H9 (cell line): ENCODE results near the gene CACNA1F. TPM values are rescaled to one million over a fixed set of nuclear protein-coding genes. Genes with fewer than 3 reads are reported as not detected.

Experiments
- DNase-seq: peaks from one replicate; pipeline ENCODE4 v3.0.0-alpha.2; 2017
- H2AFZ ChIP-seq: one replicate; pipeline ENCODE4 v1.6.1; 2013; ENCODE audit warnings: mild to moderate bottlenecking, low read length, control low read depth, moderate library complexity
- H2AK5ac ChIP-seq: 2 replicates; pipeline ENCODE4 v1.6.1; 2013; ENCODE audit warnings: low read length, control low read depth, mixed read lengths; ENCODE audit not compliant: insufficient read length
- H2BK120ac ChIP-seq: one replicate; pipeline ENCODE4 v1.6.1; 2013; ENCODE audit warnings: low read depth, mild to moderate bottlenecking, low read length, control low read depth, inconsistent platforms; ENCODE audit not compliant: poor library complexity, severe bottlenecking
- H2BK12ac ChIP-seq: 2 replicates; pipeline ENCODE4 v1.6.1; 2013; ENCODE audit warnings: low read length, control low read depth, mixed read lengths, low read depth; ENCODE audit not compliant: insufficient read length
- H2BK15ac ChIP-seq: 2 replicates; pipeline ENCODE4 v1.6.1; 2013; ENCODE audit warnings: low read depth, low read length, control low read depth
- H2BK20ac ChIP-seq: one replicate; pipeline ENCODE4 v1.6.1; 2013; ENCODE audit warnings: low read depth, mild to moderate bottlenecking, low read length, control low read depth, inconsistent platforms; ENCODE audit not compliant: poor library complexity, severe bottlenecking
- H2BK5ac ChIP-seq: 2 replicates; pipeline ENCODE4 v1.6.1; 2013; ENCODE audit warnings: low read length, control low read depth, mixed read lengths; ENCODE audit not compliant: insufficient read length
- H3K14ac ChIP-seq: 2 replicates; pipeline ENCODE4 v1.6.1; 2013; ENCODE audit warnings: low read length, control low read depth; ENCODE audit not compliant: insufficient read depth
- H3K18ac ChIP-seq: 2 replicates; pipeline ENCODE4 v1.6.1; 2013; ENCODE audit warnings: low read depth, mild to moderate bottlenecking, mixed read lengths, low read length, control low read depth; ENCODE audit not compliant: insufficient read length
- H3K23ac ChIP-seq: 2 replicates; pipeline ENCODE4 v1.6.1; 2013; ENCODE audit warnings: low read length, control low read depth, mixed read lengths, low read depth; ENCODE audit not compliant: insufficient read length
- H3K23me2 ChIP-seq: 2 replicates; pipeline ENCODE4 v1.6.1; 2013; ENCODE audit warnings: low read depth, mild to moderate bottlenecking, mixed read lengths, low read length, control low read depth; ENCODE audit not compliant: insufficient read length, poor library complexity, severe bottlenecking
- H3K27ac ChIP-seq: 2 replicates; pipeline ENCODE4 v1.5.1; 2013; ENCODE audit warnings: low read length, control low read depth, mixed read lengths, low read depth; ENCODE audit not compliant: insufficient read length
- H3K27me3 ChIP-seq: 2 replicates; pipeline ENCODE4 v1.6.1; 2013; ENCODE audit warnings: low read length, control low read depth, inconsistent platforms; ENCODE audit not compliant: insufficient read depth
- H3K4ac ChIP-seq: 2 replicates; pipeline ENCODE4 v1.6.1; 2013; ENCODE audit warnings: low read depth, mild to moderate bottlenecking, control low read depth, inconsistent platforms, low read length, moderate library complexity
- H3K4me1 ChIP-seq: 2 replicates; pipeline ENCODE4 v1.6.1; 2013; ENCODE audit warnings: low read length, control low read depth, inconsistent platforms; ENCODE audit not compliant: insufficient read depth
- H3K4me2 ChIP-seq: 2 replicates; pipeline ENCODE4 v1.6.1; 2013; ENCODE audit warnings: low read length, control low read depth, mixed read lengths; ENCODE audit not compliant: insufficient read length, insufficient read depth
- H3K56ac ChIP-seq: 2 replicates; pipeline ENCODE4 v1.6.1; 2013; ENCODE audit warnings: low read depth, mild to moderate bottlenecking, mixed read lengths, low read length, control low read depth; ENCODE audit not compliant: insufficient read length
- H3K79me1 ChIP-seq: 2 replicates; pipeline ENCODE4 v1.6.1; 2013; ENCODE audit warnings: low read depth, mild to moderate bottlenecking, moderate library complexity, low read length, control low read depth, inconsistent platforms; ENCODE audit not compliant: insufficient read depth, poor library complexity, severe bottlenecking
- H3K79me2 ChIP-seq: 2 replicates; pipeline ENCODE4 v1.6.1; 2013; ENCODE audit warnings: low read length, control low read depth, inconsistent platforms; ENCODE audit not compliant: insufficient read depth
- H3K9ac ChIP-seq: 2 replicates; pipeline ENCODE4 v1.6.1; 2013; ENCODE audit warnings: low read length, control low read depth, mixed read lengths; ENCODE audit not compliant: insufficient read length; ENCODE audit errors: extremely low read depth
- H3K9me3 ChIP-seq: one replicate; pipeline ENCODE4 v1.6.1; 2013; ENCODE audit warnings: low read depth, low read length, inconsistent platforms; ENCODE audit not compliant: control insufficient read depth
- H3T11ph ChIP-seq: one replicate; pipeline ENCODE4 v1.6.1; 2013; ENCODE audit warnings: mild to moderate bottlenecking, low read length, control low read depth, inconsistent platforms
- H4K20me1 ChIP-seq: one replicate; pipeline ENCODE4 v1.6.1; 2013; ENCODE audit not compliant: control insufficient read depth, insufficient read length, insufficient read depth
- H4K5ac ChIP-seq: 2 replicates; pipeline ENCODE4 v1.6.1; 2013; ENCODE audit warnings: low read depth, mild to moderate bottlenecking, mixed read lengths, low read length, control low read depth; ENCODE audit not compliant: insufficient read length
- H4K8ac ChIP-seq: replicated peaks from 2 replicates; pipeline ENCODE4 v1.6.1; 2013; ENCODE audit warnings: low read length, control low read depth, mixed read lengths, low read depth; ENCODE audit not compliant: insufficient read length
- H4K91ac ChIP-seq: 2 replicates; pipeline ENCODE4 v1.6.1; 2013; ENCODE audit warnings: low read depth, mild to moderate bottlenecking, moderate library complexity, mixed read lengths, low read length, control low read depth; ENCODE audit not compliant: insufficient read length
- H3K27ac Mint-ChIP-seq, 3 experiments: 2 replicates in 2 of 3; 3 replicates in 1 of 3; pipeline ENCODE4 v1.8.0; 2020 to 2021; ENCODE audit warnings: mixed read lengths in 3 of 3, mild to moderate bottlenecking in 1 of 3, moderate library complexity in 1 of 3
- H3K27me3 Mint-ChIP-seq: 2 replicates; pipeline ENCODE4 v1.8.0; 2021; ENCODE audit warnings: low read depth, mild to moderate bottlenecking, moderate library complexity, mixed read lengths
- H3K36me3 Mint-ChIP-seq, 3 experiments: 2 replicates in 2 of 3; 3 replicates in 1 of 3; pipeline ENCODE4 v1.8.0; 2020 to 2021; ENCODE audit warnings: low read depth in 3 of 3, mixed read lengths in 3 of 3; ENCODE audit not compliant: insufficient read depth in 1 of 3
- H3K4me1 Mint-ChIP-seq, 2 experiments: 2 replicates each; pipeline ENCODE4 v1.8.0; 2020; ENCODE audit warnings: mixed read lengths in 2 of 2
- H3K4me3 Mint-ChIP-seq, 2 experiments: 2 replicates in 1 of 2; 3 replicates in 1 of 2; pipeline ENCODE4 v1.8.0; 2020 to 2021; ENCODE audit warnings: mild to moderate bottlenecking in 2 of 2, mixed read lengths in 2 of 2, moderate library complexity in 1 of 2
- H3K9me3 Mint-ChIP-seq, 2 experiments: 2 replicates in 1 of 2; 3 replicates in 1 of 2; pipeline ENCODE4 v1.8.0; 2020; ENCODE audit warnings: mild to moderate bottlenecking in 2 of 2, mixed read lengths in 2 of 2, moderate library complexity in 1 of 2
- CTCF ChIP-seq: fragments of 200-600 bp; sonication (generic); conservative IDR thresholded peaks from 3 replicates; pipeline ENCODE4 v1.8.0; 2021; ENCODE audit warnings: antibody characterized with exemption, mild to moderate bottlenecking
- WGBS: extraction: QIAGEN DNeasy Blood & Tissue Kit; methylation state at CpG from one replicate; pipeline ENCODE4 v1.1.7; 2013; ENCODE audit warnings: missing lambda C conversion rate, low lambda C conversion rate, mixed read lengths; ENCODE audit not compliant: insufficient read length; ENCODE audit errors: extremely low coverage; 5-methylcytosine and 5-hydroxymethylcytosine counted together
- total RNA-seq: library from RNA; stranded (reverse); gene quantifications from 2 replicates; pipeline ENCODE4 v1.2.1, GENCODE V29; 2021

The CACNA1F gene
- total RNA-seq, 1 experiment from 2014 or later, result 1.4 TPM

DNA sequence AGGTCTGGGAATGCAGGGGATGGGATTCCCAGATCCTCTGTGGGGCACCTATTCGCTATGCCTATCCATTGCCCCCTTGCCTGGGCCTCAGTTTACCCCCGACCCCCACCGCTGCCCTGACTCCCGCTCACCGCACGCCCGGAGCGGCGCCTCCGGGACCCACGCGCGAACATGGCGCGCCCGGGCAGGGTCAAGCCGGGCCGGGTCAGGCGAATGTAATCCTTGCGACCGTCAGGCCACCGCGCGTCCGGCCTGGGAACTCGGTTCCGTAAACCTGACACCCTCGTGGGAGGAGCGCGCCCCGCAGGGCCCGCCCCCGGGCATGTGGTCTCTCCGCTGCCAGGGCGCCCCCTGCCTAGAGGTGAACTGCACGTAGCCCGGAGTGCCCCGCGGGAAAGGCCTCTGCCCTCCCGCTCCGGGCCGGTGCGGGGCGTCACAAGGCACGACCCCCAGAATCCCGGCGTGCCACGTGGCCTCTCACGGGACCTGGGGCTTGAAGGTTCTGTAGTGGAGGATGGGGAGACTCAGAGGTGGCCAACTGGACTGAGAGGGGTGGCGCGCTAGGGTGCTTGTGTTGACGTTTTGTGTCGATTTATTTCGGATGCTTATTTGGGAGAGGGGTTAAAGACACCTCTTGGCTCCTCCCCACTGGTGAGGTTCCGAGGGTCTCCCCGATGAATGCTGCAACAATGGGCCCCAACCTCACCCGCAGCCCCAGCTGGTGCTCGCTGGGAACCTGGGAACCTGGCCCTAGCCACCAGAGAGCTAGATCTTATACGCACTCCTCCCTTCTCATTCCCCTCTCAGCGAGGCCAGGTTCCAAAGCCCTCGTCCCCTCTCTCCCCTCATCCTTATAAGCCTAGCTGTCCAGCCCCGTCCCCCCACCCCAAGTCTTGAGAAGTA is 46.8 kb downstream of the CACNA1F start, which contains the start of gene PRICKLE3:
Gene PRICKLE3, minus strand, starts transcription at position 249 of the 903 bp plus-strand sequence. Its CDS starts 76 bp downstream, at position 173.
- Mint-ChIP-seq H3K27me3 (peaks cover 2% of the 10 kb centered on the region), H3K4me3 (peak within 1 kb of the TSS; percentile 69 to 84), H3K36me3 (peaks cover 12 to 23% (median 12%) of the 10 kb centered on the region in 3 experiments; a peak in 6 of 7 replicates), H3K27ac (peak within 1 kb of the TSS in 2 of 3 experiments; percentile 78 to 97; a peak in 4 of 7 replicates), H3K4me1 (peaks cover 10 to 32% of the 10 kb centered on the region in 2 experiments), H3K9me3 (peaks cover 68 to 74% of the 10 kb centered on the region in 2 experiments)
- Histone ChIP-seq H2AFZ (no peak within 1 kb of the TSS), H3K79me2 (no peaks in the 10 kb centered on the region), H3K27ac (no peak within 1 kb of the TSS), H3K4me1 (no peaks in the 10 kb centered on the region), H3K27me3 (no peaks in the 10 kb centered on the region), H4K8ac (no peak within 1 kb of the TSS), H2BK20ac (no peak within 1 kb of the TSS), H3K4me2 (peak within 1 kb of the TSS; percentile 66), H3K23me2 (peaks cover 15% of the 10 kb centered on the region), H3K9me3 (peaks cover 13% of the 10 kb centered on the region), H3K23ac (no peak within 1 kb of the TSS), H3K18ac (no peak within 1 kb of the TSS), H2BK15ac (no peak within 1 kb of the TSS), H3K56ac (no peak within 1 kb of the TSS), H2BK12ac (no peak within 1 kb of the TSS), H4K20me1 (no peaks in the 10 kb centered on the region), H2BK120ac (no peak within 1 kb of the TSS), H3K79me1 (no peaks in the 10 kb centered on the region), H3K9ac (no peak within 1 kb of the TSS), H3K4ac (no peak within 1 kb of the TSS), H3K14ac (no peak within 1 kb of the TSS), H2AK5ac (no peak within 1 kb of the TSS), H2BK5ac (no peak within 1 kb of the TSS), H4K91ac (no peak within 1 kb of the TSS), H4K5ac (no peak within 1 kb of the TSS), H3T11ph (no peak within 1 kb of the TSS)
- no CpG with 5 or more reads among the region's 62 CpGs for WGBS
- TF ChIP-seq CTCF, result peak; percentile 54; the same call in 2 of the 3 replicates
- DNase-seq, result peak; percentile 84
